Activated CD4-positive, CD25-positive, alpha-beta regulatory T cell treated with anti-CD3 and anti-CD28 coated beads, Interleukin-2, amount 50 U/mL, for 16 hours (primary cell): ENCODE measurements around the gene IGF2BP1.
A peak's percentile ranks its signal among the peaks of the same experiment; 100 is the strongest.
"Not testable (repeated sequence)": the region's sequence is repeated elsewhere in the genome, so short reads cannot be mapped to it uniquely, and the experiment has no call there.

ENCODE experiments used
- DNase-seq: peaks from one replicate; pipeline ENCODE4 v3.0.0-alpha.2; 2020; ENCODE audit warnings: low read depth, low spot score

Gene IGF2BP1

DNA sequence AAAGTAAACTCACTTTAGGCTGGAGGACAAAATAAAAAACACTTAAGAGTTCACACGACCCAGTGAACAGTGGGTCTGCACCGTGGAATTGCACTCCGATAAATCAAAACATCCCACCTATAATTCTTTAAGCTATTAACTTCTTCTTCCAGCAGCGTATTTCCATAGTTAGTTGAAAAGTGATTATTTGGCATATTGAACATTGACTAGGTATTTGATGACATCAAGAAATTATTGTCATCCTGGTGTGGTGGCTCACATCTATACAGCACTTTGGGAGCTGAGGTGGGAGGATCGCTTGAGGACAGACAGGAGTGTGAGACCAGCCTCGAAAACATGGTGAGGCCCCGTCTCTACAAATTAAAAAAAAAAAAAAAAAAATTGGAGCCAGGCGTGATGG is 23.4 kb downstream of the IGF2BP1 start:
- DNase-seq, result no peak

DNA sequence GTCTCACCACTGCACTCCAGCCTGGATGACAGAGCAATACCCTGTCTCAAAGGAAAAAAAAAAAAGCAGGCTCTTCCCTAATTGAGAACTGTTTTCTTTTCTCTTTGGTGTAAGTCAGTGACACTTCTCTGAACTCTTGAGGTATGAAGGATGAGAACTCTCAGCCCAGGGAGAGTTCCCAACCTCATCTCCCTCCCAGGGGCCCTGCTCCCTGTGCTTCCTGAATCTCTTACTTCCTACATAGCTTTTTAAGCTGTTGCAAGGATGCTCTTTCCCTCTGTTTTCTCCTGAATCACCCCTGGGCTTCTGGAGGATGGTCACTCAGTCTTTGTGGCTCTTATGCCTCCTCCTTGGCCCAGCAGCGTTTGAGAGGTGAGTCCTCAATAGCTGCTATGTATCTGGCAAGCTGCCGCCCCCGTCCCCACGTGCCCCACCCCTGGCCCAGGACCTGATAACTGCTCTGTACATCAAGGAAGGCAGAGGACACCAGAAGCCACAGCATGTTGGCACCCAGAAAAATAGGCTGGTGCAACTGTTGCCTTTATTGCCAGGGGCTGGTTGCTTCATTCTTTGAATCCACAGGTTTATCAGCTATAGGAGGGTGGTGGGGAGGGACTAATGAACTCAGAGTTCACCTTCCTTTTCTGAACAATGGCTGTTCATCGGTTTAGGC is 24.0 kb downstream of the IGF2BP1 start:
- DNase-seq, result no peak

DNA sequence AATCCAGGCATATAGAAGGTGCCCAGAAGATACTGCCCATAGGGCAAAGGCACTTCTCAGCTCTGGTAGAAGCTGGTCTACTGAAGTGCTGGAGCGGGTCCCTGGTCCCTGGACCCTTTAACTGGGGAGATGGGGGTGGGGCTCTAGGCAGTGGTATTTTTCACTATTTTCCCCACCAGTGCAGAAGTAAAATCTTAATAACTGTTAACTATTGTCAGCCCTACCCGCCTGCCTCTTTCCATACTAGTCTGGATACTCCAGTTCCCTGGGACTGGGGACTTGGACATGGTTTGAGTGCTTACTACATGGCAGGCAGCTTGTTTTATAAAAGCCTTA is 24.6 kb downstream of the IGF2BP1 start:
- no peak for DNase-seq

DNA sequence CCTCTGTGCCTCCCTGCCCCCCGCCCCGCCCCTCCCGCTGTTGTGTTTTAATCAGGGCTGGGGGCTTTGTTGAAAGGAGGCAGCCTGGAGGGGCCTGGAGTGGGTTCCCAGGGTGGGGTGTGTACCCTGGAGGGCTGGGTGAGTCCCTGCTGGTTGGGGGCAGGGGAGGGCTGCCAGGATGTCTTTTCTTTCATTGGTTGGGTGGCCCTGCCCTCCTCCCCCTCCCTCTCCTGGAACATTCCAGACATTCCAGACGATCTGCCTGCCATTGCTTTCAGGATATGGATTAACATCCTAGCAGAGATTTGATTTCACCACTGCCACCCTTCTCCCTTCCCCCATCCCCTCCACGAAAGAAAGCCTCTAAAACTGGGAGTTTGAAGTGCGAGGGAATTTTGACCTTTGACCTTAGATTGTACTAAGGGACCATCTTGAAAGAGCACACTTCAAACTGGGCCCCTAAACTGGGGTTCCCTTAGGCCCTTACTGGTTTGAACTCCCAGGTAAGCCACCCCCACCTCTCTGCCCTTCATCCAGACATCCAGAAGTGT is 25.3 kb downstream of the IGF2BP1 start:
- no peak for DNase-seq

DNA sequence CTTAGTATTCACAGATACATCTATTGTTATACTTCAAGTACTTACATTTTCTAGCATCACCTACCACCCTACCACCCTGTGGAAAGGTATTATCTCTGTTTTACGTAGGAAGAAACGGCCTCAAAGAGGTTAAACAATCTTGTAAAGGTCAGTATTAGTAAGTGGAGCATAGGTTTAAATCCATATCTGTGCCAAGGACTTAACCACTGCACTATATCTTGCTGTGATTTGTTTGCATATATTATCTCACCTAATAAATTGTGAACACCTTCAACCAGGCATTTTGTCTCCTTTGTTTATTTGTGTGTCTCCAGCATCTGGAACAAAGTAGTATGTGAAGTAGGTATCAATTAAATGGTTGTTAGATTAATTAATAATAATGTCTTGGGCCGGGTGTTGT is 27.3 kb downstream of the IGF2BP1 start:
- DNase-seq, result no peak

DNA sequence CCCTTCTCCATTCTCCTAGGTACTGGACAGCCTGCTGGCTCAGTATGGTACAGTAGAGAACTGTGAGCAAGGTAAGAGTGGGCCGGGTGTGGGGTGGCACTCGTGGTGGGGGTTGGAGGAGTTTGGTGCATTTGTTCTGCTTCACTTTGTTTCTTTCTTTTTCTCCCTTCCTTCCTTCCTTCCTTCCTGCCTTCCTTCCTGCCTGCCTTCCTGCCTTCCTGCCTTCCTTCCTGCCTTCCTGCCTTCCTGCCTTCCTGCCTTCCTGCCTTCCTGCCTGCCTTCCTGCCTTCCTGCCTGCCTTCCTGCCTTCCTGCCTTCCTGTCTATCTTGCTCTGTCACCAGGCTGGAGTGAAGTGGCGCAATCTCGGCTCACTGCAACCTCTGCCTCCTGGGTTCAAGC is 29.3 kb downstream of the IGF2BP1 start:
- not testable (repeated sequence) for DNase-seq

DNA sequence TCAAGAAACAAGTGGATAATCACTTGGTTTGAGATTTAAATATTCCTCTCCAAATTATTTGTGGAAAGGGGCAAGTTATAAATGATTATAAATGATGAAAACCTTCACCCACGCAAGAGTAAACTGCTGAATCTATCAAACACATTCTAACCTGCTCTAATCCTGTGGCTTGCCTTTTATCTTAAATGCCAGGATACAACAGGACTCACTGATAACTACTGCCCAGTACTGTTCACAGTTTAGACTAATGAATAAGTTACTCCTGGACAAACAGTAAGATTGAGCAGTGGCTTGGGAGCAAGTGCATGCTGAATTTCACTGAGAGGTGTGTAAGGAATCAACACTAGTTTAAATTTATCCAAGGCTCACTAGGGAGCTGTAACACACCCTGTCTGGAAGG is 31.1 kb downstream of the IGF2BP1 start:
- no peak for DNase-seq

DNA sequence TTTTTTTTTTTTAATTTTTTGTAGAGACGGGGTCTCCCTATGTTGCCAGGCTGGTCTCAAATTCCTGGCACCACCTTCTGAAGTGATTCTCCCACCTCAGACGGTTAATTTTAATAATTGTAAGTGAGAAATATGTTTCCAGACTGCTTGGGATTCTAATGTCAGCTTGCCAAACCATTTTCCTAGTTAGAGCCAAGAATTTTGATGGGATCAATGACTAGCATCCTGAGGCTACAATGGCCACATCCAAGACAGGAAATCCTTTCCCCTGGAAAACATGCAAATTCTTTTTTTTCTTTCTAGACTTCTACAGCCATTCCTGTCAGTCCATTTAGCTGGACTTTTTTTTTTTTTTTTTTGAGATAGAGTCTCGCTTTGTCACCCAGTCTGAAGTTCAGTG is 32.6 kb downstream of the IGF2BP1 start:
- no peak for DNase-seq

DNA sequence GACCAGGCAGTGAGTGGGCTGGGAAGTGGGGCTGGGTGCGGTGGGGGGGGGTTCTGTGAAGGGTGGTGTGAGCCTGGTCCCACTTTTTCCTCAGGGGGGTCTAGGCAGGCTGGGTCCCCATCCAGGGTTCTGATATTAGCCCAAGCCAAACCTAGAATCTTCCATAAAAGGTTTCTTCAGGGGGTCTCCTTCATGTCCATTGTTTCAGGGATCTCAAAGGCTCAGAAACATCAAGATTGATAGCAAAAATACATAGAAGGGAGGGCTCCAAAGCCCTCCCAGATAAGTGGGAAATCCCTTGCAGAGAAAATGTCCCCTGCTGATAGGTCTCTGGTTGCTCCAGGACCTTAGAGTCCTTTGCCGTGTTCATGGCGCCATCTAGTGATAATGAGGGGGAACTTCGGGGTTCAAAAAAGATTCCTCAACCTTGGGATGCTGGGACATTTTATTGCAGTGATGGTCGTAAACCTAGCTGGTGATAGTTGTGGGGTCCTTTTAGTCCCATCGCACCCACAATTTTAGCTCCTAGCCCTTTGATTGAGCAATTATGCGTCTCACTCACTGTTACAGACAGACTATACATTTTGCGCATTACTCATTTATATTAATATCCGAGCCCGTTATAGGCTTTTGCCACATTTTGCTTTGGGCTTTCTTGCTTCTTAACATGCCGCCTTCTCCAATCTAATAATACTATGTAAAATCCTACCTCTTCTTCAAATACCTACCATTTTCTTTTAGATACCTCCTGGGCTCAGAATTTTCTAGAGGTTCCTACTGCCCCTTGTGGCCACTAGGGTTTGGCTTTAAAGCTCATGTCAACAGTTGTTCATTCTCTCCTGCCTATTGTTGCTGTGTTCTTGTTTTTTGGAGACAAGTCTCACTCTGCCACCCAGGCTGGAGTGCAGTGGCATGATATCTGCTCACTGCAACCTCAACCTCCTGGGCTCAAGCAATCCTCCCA is 35.1 kb downstream of the IGF2BP1 start:
- peak; percentile 7 for DNase-seq

DNA sequence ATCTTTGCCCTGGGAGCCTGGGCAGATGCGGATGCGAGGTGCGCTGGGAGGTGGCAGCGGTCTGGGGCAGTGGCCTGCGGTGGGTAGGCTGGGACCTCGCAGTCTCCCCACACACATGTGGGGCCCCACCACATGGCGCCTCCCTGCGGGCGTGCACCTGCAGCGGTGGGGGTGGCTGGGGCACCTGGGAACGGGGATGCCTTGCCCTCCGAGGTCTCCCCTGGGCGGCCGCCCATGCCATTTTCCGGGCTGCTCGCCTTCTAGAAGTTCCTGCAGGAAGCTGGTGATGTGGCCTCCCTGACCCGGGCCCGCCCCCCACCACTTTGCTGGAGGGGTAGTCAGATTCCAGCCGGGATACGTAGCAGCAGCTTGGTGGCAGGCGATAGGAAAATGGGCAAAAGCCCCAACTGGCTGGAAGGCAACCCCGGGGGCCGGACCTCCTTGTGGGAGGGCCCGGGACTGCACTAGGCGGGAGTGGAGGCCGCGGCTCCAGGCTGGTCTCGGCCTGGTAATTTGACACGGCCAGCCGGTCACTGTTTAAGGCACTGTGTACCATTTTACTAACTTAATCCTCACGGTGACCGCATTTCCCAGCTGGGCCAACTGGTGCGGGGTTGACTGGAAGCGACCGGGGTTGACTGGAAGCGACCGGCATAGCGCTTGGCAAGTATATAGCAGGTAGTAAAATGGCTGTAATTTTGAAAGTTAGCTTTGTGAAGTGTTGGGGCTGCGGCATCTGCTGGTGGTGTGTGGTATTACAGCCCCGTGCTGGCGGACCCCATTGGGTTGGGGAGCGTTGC is 38.5 kb downstream of the IGF2BP1 start:
- DNase-seq, result no peak

DNA sequence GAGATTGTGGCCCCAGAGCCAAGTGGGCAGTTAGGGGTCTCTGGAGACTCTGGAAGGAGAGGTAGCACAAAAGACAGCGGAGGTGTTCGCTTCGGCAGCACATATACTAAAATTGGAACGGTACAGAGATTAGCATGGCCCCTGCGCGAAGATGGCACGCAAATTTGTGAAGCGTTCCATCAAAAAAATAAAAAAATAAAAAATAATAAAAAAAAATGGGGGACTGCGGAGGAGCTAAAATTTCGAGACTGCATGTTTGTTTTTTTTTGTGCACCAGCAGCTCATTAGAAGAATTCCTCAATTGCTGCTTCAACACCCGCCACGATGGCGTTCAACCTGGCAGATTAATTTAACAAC is 39.1 kb downstream of the IGF2BP1 start:
- DNase-seq, result no peak

DNA sequence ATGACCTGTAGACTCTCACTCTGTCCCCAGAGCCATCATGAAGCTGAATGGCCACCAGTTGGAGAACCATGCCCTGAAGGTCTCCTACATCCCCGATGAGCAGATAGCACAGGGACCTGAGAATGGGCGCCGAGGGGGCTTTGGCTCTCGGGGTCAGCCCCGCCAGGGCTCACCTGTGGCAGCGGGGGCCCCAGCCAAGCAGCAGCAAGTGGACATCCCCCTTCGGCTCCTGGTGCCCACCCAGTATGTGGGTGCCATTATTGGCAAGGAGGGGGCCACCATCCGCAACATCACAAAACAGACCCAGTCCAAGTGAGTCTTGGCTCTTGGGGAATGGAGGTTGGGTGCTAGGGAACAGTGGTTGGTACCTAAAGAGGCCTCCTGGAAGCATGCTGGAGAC is 41.0 kb downstream of the IGF2BP1 start:
- DNase-seq, result no peak

DNA sequence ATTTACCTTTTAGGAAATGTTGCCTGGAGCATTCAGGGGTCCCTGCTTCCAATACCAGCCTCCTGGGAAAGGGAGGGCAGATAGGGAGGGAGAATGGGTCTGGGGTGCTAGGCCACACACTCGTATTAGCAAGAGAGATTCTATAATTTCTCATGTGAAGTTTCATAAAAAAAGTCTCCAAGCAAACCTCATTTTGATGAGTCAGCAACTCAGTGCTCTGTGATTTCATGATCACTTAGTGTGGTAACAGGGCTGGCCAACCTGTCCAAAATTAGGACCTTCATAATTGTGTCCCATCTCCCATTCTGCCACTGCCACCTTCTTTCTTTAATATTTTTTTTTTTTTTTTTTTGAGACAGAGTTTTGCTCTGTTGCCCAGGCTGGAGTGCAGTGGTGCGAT is 41.4 kb downstream of the IGF2BP1 start:
- no peak for DNase-seq

DNA sequence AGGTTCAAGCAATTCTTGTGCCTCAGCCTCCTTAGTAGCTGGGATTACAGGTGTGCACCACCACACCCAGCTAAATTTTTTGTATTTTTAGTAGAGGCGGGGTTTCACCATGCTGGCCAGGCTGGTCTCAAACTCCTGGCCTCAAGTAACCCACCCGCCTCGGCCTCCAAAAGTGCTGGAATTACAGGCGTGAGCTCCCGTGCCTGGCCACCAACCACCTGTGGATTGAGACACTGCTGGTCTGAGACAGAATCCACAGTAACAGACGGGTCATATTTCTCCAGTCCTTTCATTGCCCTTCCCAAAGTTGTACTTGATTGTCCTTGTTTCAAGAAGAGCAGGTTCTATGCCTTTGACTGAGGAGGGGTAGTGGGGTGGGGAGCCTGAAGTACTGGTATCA is 42.3 kb downstream of the IGF2BP1 start:
- DNase-seq, result not testable (repeated sequence)

DNA sequence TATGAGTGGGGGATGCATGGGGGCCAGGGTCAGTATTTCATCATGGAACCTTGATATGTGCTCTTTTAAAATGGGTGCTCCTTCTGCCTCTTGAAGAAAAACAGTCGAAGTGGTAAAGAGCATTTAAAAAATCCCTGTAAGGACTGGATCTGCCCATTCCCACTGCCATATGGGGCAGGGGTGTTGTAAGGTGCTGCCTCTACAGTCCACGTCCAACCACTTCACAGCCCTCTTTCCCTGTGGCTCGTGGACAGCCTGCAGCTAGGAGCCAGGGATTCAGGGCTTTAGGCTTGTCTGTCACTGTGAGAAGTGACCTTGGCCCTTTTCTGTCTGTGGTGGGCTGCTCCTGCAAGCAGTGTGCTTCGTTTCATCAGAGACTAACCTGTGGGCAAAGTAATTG is 44.3 kb downstream of the IGF2BP1 start:
- DNase-seq, result no peak

DNA sequence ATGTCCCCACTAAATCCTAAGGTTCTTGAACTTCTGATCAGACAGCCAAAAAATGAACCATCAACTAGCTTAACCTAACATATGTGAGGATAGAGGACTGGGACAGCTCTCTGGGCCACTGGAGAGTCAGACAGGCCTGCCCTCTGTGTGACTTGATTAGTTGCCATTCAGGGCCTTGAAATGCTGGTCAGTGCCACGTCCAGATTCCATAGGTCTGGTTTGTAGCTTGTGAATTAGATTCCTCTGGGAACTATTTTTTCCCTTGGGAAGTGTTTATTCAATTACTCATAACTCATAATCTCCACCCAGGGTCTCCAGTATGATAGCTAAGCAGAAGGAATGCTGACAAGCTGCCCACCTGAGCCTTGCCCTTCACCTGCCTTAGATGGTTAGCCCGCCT is 48.2 kb downstream of the IGF2BP1 start:
- DNase-seq, result no peak

DNA sequence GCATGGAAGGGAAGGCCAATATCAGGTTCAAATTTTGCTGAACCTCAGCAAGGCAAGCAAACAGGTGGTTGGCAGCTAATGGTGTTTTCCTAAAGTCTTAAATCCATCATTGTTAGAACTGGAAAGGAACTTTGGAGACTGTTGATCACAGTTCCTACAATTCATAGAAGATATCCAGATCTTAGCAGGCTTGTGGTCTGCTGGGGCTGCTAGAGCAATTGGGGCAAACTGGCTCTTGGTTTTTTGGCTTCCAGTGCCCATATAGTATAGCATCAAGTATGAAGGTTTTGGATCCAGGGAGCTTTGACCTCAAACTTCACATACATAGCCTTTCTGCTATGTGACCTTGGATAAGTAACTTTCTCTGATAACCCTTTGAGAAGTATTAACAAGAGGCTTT is 49.7 kb downstream of the IGF2BP1 start:
- DNase-seq, result no peak

DNA sequence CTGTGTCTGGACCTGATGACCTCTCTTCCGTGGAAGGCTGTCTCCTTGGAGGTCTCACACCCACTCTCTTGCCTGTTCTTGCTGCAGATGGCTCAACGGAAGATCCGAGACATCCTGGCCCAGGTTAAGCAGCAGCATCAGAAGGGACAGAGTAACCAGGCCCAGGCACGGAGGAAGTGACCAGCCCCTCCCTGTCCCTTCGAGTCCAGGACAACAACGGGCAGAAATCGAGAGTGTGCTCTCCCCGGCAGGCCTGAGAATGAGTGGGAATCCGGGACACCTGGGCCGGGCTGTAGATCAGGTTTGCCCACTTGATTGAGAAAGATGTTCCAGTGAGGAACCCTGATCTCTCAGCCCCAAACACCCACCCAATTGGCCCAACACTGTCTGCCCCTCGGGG is 52.1 kb downstream of the IGF2BP1 start:
- no peak for DNase-seq

DNA sequence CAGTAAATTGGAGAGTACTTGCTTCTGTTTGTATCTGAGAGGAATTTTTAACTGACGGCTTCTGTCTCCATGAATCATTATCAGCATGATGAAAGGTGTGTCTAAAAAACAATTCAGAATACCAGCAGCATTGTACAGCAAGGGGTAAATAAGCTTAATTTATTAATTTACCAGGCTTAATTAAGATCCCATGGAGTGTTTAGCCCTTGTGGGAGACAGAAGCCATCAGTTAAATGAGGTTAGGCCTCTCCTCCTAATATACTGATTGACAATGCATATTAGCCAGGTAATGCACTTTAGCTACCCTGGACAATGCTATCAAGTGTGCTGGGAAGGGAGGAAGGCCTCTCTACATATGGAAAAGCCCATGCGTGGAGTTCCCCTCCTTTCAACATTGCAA is 53.4 kb downstream of the IGF2BP1 start:
- no peak for DNase-seq

DNA sequence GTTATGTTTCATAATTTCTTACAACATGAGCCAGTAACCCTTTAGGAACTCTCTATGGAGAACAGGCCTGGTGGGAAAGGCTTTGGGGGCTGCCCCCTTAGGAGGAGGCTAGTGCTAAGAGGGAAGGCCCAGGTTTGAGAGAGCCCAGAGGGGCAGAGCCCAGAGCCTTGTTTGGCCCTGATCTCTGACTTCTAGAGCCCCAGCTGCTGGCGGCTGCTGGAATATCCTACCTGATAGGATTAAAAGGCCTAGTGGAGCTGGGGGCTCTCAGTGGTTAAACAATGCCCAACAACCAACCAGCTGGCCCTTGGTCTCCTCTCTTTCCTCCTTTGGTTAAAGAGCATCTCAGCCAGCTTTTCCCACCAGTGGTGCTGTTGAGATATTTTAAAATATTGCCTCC is 54.1 kb downstream of the IGF2BP1 start:
- no peak for DNase-seq

DNA sequence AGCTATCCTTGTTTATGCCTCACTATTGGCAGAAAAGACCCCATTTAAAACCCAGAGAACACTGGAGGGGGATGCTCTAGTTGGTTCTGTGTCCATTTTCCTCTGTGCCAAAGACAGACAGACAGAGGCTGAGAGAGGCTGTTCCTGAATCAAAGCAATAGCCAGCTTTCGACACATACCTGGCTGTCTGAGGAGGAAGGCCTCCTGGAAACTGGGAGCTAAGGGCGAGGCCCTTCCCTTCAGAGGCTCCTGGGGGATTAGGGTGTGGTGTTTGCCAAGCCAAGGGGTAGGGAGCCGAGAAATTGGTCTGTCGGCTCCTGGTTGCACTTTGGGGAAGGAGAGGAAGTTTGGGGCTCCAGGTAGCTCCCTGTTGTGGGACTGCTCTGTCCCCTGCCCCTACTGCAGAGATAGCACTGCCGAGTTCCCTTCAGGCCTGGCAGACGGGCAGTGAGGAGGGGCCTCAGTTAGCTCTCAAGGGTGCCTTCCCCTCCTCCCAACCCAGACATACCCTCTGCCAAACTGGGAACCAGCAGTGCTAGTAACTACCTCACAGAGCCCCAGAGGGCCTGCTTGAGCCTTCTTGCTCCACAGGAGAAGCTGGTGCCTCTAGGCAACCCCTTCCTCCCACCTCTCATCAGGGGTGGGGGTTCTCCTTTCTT is 56.1 kb downstream of the IGF2BP1 start:
- no peak for DNase-seq
